Coronary artery (tissue), 2 donors: ENCODE data around the gene TRAPPC6A.
A peak's percentile ranks its signal among the peaks of the same experiment; 100 is the strongest.

ENCODE experiments used
- DNase-seq: peaks from one replicate; pipeline ENCODE4 v3.0.0-alpha.2; 2017; ENCODE audit warnings: low spot score
- H3K27ac ChIP-seq, 2 donors: fragments of 200-600 bp; sonication (generic); one replicate each; pipeline ENCODE4 v1.5.1; 2016 to 2019
- H3K4me3 ChIP-seq: fragments of 200-600 bp; sonication (generic); 2 replicates; pipeline ENCODE4 v1.5.1; 2016; ENCODE audit warnings: mild to moderate bottlenecking, moderate library complexity
- TF ChIP-seq, protein P1 (sequence below): fragments of 200-600 bp; sonication (generic); IDR thresholded peaks from one replicate; pipeline ENCODE4 v1.5.1; 2019; ENCODE audit warnings: antibody characterized with exemption

Gene TRAPPC6A

DNA sequence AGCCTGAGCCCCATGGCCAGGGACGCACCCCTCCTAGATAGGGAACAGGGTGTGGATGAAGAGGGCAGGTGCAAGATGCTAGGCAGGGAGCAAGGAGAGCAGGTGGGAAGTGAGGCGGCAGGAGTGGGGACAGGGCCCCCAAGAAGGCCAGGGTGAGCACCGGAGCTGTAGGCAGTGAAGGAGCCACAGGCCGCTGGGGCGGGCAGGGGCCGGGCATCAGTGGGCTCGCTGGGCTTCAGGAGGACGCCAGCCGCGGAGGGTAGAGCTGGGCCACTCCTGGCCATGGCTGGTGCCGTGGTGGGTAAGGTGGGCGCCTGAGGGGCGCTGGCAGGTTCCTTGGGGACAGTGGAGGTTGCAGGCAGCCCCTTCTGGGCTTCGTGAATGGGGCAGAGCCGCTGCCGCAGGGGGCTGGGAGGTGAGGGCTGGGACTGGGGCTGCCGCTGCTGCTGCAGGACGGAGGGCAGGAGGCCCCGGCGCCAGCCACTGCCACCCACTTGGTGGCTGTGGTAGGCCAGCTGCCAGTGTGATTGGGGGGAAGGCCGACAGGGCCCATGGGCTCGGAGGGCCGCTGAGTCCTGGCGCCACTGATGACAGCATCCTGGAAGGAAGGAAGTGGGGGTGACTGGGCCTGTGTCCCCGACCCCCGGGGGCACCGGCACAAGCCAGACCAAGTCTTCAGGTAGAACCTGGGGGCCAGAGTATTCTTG, 19.4 kb downstream of the TRAPPC6A start:
- TF ChIP-seq, protein P1, sequence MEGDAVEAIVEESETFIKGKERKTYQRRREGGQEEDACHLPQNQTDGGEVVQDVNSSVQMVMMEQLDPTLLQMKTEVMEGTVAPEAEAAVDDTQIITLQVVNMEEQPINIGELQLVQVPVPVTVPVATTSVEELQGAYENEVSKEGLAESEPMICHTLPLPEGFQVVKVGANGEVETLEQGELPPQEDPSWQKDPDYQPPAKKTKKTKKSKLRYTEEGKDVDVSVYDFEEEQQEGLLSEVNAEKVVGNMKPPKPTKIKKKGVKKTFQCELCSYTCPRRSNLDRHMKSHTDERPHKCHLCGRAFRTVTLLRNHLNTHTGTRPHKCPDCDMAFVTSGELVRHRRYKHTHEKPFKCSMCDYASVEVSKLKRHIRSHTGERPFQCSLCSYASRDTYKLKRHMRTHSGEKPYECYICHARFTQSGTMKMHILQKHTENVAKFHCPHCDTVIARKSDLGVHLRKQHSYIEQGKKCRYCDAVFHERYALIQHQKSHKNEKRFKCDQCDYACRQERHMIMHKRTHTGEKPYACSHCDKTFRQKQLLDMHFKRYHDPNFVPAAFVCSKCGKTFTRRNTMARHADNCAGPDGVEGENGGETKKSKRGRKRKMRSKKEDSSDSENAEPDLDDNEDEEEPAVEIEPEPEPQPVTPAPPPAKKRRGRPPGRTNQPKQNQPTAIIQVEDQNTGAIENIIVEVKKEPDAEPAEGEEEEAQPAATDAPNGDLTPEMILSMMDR: no peak
- H3K27ac ChIP-seq: no peak overlapping the region
- no peak overlapping the region for H3K4me3 ChIP-seq
- no peak for DNase-seq

DNA sequence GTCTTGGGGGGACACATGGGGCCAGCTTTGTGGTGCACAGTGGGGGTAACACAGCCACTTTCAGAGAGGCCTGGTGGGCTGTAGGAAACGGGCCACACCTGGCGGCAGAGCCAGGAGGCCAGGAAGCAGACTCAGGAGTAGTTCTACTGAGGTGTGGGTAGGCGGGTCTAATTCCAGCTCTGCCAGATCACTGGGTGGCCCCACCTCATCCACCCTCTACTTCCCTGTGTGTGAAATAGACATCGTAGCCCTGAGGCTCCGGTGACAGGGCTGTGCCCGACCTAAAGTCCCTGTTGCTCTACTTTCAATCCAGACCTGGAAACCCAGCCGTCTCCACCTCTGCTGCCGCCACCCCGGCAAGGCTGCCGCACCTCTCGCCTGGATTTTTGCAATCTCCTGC, 21.3 kb downstream of the TRAPPC6A start:
- Histone ChIP-seq H3K4me3 (no peak overlapping the region), H3K27ac (no peak overlapping the region)
- TF ChIP-seq, protein P1: no peak
- no peak for DNase-seq

DNA sequence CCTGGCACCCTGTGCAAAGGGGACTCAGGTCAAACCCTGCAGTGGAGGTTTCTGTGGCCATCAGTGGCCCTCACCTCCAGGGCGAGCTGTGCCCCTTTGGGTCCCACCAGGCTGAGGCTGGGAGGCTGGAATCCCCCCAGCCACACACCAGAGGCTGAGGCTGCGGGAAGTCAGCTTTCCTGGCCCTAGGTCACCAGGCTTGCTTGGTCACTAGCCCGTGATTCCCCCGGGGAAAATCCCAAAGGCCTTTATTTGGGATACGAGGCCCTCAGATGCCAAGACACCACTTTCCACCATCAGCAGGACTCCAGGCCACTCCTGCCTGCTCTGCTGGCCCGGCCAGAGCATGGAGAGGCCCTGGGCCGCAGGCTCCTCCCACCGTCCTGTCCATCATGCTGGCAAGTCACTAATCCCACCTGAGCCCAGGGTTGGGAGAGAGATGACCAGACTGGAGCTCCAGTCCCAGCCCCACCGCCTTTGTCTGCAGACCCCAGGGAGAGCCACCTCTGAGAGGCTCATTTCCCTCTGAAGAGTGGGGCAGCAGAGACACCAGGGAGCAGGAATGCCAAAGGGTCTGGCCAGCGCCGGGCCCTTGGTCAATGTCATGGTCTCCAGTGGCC, 21.9 kb downstream of the TRAPPC6A start:
- no peak for DNase-seq
- TF ChIP-seq, protein P1: no peak
- Histone ChIP-seq H3K4me3 (no peak overlapping the region), H3K27ac (no peak overlapping the region)

DNA sequence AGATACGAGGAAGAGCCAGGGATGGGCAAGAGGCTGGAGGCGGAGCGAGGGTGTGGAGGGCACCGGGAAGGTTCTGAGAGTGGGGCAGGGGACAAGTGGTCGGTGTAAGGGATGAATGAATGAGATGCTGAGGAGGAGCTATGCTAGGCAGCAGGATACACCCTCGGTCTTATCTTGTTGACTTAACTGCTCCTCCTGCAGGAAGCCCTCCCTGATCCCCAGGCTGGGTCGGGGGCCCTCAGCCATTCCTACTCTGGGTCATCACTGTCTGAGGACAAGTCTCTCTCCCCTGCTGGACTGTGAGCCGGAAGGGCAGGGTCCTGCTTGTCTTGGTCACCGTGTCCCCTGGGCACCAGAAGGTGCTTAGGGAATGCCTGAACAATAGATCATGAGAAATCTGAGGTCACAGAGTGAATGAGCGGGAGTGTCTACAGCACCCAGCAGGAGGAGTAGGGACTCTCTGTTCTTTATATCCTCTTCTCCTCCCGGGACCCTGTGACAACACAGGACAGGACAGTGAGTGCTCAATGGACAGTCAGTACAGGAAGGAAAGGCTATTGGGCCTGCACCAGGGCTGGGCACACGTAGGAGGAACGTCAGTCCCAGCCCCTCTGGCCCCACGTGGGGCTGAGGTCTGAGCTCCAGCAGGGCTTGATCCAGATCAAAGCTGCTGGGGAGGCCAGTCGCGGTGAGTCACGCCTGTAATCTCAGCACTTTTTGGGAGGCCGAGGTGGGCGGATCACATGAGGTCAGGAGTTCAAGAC, 23.8 kb downstream of the TRAPPC6A start:
- Histone ChIP-seq H3K27ac (no peak overlapping the region), H3K4me3 (peak overlapping the region; percentile 62)
- TF ChIP-seq, protein P1: no peak
- no peak for DNase-seq

DNA sequence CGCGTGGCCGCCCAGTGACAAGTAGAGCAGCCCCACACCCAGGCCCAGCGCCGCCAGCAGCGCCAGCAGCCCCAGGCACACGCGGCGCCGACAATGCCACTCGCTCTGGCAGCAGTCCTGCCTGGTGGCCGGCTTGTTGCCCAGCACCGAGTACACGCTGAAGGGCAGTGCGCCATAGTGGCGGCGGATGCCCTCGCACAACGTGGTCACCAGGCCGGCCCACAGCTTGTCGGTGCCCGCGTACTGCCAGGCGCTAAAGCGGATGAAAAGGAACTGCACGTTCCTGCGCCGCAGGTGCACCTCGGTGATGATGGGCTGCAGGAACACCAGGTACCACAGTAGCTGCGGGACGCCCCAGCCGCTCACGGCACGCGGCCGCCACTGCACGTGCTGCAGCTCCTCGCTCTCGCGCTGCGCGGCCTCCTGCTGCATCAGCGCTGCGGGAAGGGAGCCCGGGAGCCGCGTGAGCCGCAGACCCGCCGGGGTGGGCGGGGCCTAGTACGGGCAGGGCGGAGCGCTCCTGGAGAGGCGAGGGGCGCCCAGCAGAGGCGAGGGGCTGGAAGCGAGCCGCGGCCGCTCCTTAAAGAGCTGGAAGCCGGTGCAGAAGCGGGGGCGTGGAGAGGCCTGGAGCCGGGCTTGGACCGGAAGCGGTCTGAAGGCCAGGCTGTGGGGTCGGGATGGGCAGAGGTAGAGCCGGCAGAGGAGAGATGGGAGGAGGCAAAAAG, 24.5 kb downstream of the TRAPPC6A start:
- Histone ChIP-seq H3K27ac (no peak overlapping the region), H3K4me3 (peak overlapping the region; percentile 62)
- TF ChIP-seq, protein P1: no peak
- no peak for DNase-seq

DNA sequence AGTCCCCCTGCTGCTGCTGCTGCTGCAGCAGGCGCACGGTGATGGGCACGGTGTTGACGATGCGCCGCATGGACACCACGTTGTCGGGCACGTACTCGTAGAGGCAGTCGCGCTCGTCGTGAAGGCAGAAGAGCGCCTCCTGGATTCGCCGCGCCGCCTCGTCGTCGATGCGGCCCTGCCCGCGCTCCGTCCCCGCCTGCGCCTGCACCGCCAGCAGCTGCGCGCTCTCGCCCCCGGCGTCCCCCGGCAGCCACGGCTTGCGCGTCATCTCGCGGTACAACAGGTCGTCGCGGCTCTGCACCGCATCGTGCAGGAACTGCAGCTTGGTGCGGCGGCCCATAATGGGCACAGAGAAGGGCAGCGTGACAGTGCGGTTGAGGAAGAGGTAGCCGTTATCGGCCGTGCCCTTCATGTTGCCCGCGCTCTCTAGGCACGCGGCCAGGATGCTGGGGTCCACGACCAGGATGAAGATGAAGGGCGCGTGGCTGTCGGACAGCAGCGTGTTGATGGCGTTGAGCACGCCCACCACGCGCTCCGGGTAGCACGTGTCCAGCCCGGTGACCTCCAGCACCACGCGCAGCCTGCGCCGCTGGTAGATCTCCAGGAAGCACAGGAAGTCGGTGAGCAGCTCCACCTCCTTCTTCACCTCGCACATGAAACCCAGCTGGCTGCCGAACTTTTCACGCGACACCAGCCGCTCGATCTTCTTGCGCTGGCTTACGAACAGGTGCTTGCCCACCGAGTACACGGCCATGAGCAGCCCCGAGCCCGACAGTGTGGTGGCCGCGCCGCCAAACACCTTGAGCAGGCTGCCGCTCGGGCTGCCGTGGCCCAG, 25.3 kb downstream of the TRAPPC6A start:
- peak overlapping the region; percentile 62 for H3K4me3 ChIP-seq
- TF ChIP-seq, protein P1: no peak
- H3K27ac ChIP-seq: no peak overlapping the region
- no peak for DNase-seq
